H1 (cell line): ENCODE data around the gene TRNAU1AP.

Source experiments
- EP300 ChIP-seq, 2 experiments: IDR thresholded peaks; 1 replicate in 1 of 2; 2 replicates in 1 of 2; pipeline ENCODE4 v1.6.1; 2011 to 2012; ENCODE audit warnings: low read depth in 2 of 2, low read length in 2 of 2, mild to moderate bottlenecking in 2 of 2, borderline replicate concordance in 1 of 2, inconsistent platforms in 1 of 2, moderate library complexity in 1 of 2
- MAX ChIP-seq: IDR thresholded peaks from 2 replicates; pipeline ENCODE4 v1.6.1; 2012; ENCODE audit warnings: inconsistent platforms
- POLR2AphosphoS5 ChIP-seq: IDR thresholded peaks from 2 replicates; pipeline ENCODE4 v1.6.1; 2011; ENCODE audit warnings: low read depth, low read length
- USF2 ChIP-seq: IDR thresholded peaks from 2 replicates; pipeline ENCODE4 v1.6.1; 2011; ENCODE audit warnings: low read length, improper control_type of control experiment
- TF ChIP-seq, protein P1 (sequence below), 3 experiments: IDR thresholded peaks; 1 replicate in 2 of 3; 2 replicates in 1 of 3; pipeline versions ENCODE4 v1.5.1 to v1.6.1; 2011; ENCODE audit warnings: low read length in 3 of 3, mild to moderate bottlenecking in 3 of 3, inconsistent platforms in 2 of 3, low read depth in 1 of 3, moderate library complexity in 1 of 3; ENCODE audit not compliant: insufficient read depth in 1 of 3; ENCODE audit errors: control extremely low read depth in 1 of 3

DNA sequence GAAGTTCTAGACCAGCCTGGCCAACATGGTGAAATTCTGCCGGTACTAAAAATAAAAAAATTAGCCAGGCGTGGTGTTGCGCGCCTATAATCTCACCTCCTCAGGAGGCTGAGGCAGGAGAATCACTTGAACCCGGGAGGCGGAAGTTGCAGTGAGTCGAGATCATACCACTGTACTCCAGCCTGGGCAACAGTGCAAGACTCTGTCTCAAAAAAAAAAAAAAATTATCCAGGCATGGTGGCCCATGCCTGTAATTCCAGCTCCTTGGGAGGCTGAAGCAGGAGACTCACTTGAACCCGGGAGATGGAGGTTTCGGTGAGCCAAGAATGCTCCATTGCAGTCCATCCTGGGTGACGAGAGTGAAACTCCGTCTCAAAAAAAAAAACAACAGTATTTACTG lies 20.7 kb downstream of the TRNAU1AP start:
- no peak for TF ChIP-seq EP300 (IDR thresholded peaks at IDR 0.05; ENCODE audit: borderline replicate concordance in 1 of 2, low read depth in 2 of 2, low read length in 2 of 2)
- TF ChIP-seq MAX = no peak
- TF ChIP-seq POLR2AphosphoS5 = no peak
- no peak for TF ChIP-seq USF2
- TF ChIP-seq, protein P1, sequence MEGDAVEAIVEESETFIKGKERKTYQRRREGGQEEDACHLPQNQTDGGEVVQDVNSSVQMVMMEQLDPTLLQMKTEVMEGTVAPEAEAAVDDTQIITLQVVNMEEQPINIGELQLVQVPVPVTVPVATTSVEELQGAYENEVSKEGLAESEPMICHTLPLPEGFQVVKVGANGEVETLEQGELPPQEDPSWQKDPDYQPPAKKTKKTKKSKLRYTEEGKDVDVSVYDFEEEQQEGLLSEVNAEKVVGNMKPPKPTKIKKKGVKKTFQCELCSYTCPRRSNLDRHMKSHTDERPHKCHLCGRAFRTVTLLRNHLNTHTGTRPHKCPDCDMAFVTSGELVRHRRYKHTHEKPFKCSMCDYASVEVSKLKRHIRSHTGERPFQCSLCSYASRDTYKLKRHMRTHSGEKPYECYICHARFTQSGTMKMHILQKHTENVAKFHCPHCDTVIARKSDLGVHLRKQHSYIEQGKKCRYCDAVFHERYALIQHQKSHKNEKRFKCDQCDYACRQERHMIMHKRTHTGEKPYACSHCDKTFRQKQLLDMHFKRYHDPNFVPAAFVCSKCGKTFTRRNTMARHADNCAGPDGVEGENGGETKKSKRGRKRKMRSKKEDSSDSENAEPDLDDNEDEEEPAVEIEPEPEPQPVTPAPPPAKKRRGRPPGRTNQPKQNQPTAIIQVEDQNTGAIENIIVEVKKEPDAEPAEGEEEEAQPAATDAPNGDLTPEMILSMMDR (IDR thresholded peaks at IDR 0.05; ENCODE audit: control extremely low read depth in 1 of 3, insufficient read depth in 1 of 3, low read depth in 1 of 3, low read length in 3 of 3) = no peak
